GM12878 (cell line): ENCODE data around the gene KRT78. TPM values are rescaled to one million over a fixed set of nuclear protein-coding genes. Genes with fewer than 3 reads are reported as not detected.
"Not testable (repeated sequence)": the region's sequence is repeated elsewhere in the genome, so short reads cannot be mapped to it uniquely, and the experiment has no call there.

ENCODE experiments used
- ATAC-seq: fragments of 200-7000 bp; cut with Tn5 transposase; 3 replicates; pipeline ENCODE4 v1.9.1; 2020; ENCODE audit warnings: mild to moderate bottlenecking, moderate library complexity
- BruUV-seq: library from RNA; stranded (reverse); fragments of 400-500 nt; replicated peaks from 2 replicates; lab custom pipeline; 2021; lab: Mats Ljungman, UMichigan
- CTCF ChIA-PET: fragments of 300-600 bp; sonication (Branson Sonifier 250); formaldehyde crosslinking; extraction: SDS; loops from one replicate; lab custom pipeline; 2021; ENCODE audit warnings: inconsistent platforms; lab: Yijun Ruan, JAX
- POLR2A ChIA-PET: fragments of 350-600 bp; formaldehyde crosslinking; extraction: SDS; loops from one replicate; lab custom pipeline; 2021; ENCODE audit warnings: inconsistent platforms; lab: Charles Lee
- RAD21 ChIA-PET: fragments of 300-600 bp; sonication (Branson Sonifier 250); formaldehyde crosslinking; loops from one replicate; lab custom pipeline; 2023; ENCODE audit warnings: antibody characterized with exemption; ENCODE audit not compliant: unreplicated experiment; lab: Charles Lee
- SMC1A ChIA-PET: fragments of 300-600 bp; sonication (Branson Sonifier 250); formaldehyde crosslinking; loops from one replicate; lab custom pipeline; 2023; ENCODE audit not compliant: unreplicated experiment, uncharacterized antibody; lab: Charles Lee
- DNase-seq: peaks from one replicate; pipeline ENCODE4 v3.0.0-alpha.2; 2011; ENCODE audit warnings: low read depth, low spot score
- FAIRE-seq: peaks from 3 replicates; lab custom pipeline; 2011; peaks lifted over from hg19 to GRCh38; lab: Jason Lieb, UNC
- H2AFZ ChIP-seq: 2 replicates; pipeline ENCODE4 v1.6.0; 2011; ENCODE audit warnings: low read depth, low read length, control low read depth; ENCODE audit not compliant: control insufficient read depth
- H3K27ac ChIP-seq: 2 replicates; pipeline ENCODE4 v1.5.1; 2011; ENCODE audit warnings: control low read depth; ENCODE audit not compliant: control insufficient read depth, insufficient read depth
- H3K27me3 ChIP-seq, 2 experiments: replicated peaks in 1 of 2; 2 replicates each; pipeline versions ENCODE4 v1.6.0 to v1.6.1; 2011; ENCODE audit warnings: low read length in 1 of 2; ENCODE audit not compliant: control insufficient read depth in 2 of 2, insufficient read depth in 2 of 2
- H3K36me3 ChIP-seq, 2 experiments: 2 replicates each; pipeline ENCODE4 v1.5.1; 2011; ENCODE audit warnings: low read length in 1 of 2; ENCODE audit not compliant: control insufficient read depth in 2 of 2, insufficient read depth in 2 of 2
- H3K4me1 ChIP-seq: 2 replicates; pipeline ENCODE4 v1.6.1; 2011; ENCODE audit warnings: mild to moderate bottlenecking, low read length, moderate library complexity, mixed read lengths; ENCODE audit not compliant: control insufficient read depth, insufficient read depth
- H3K4me2 ChIP-seq: 2 replicates; pipeline ENCODE4 v1.6.0; 2011; ENCODE audit warnings: control low read depth; ENCODE audit not compliant: control insufficient read depth, insufficient read depth
- H3K4me3 ChIP-seq: fragments of 200-600 bp; sonication (generic); 2 replicates; pipeline ENCODE4 v1.5.1; 2016
- H3K79me2 ChIP-seq: 2 replicates; pipeline ENCODE4 v1.6.0; 2011; ENCODE audit warnings: low read length; ENCODE audit not compliant: control insufficient read depth, insufficient read depth
- H3K9ac ChIP-seq: 2 replicates; pipeline ENCODE4 v1.8.0; 2011; ENCODE audit warnings: low read length, control low read depth, mixed read lengths; ENCODE audit not compliant: control insufficient read depth, insufficient read depth
- H3K9me3 ChIP-seq: replicated peaks from 3 replicates; pipeline ENCODE4 v1.5.1; 2011; ENCODE audit warnings: mild to moderate bottlenecking, low read length; ENCODE audit not compliant: control insufficient read depth, insufficient read depth
- H4K20me1 ChIP-seq: 2 replicates; pipeline ENCODE4 v1.6.0; 2011; ENCODE audit not compliant: control insufficient read depth, insufficient read depth
- DPF2 ChIP-seq: fragments of 450-650 bp; IDR thresholded peaks from 2 replicates; pipeline ENCODE4 v1.6.1; 2017; ENCODE audit warnings: mild to moderate bottlenecking
- IKZF2 ChIP-seq, 2 experiments: fragments of 450-650 bp; IDR thresholded peaks; 2 replicates each; pipeline ENCODE4 v1.6.1; 2017; ENCODE audit warnings: mild to moderate bottlenecking in 2 of 2, moderate library complexity in 2 of 2
- RAD21 ChIP-seq: IDR thresholded peaks from 2 replicates; pipeline ENCODE4 v1.6.1; 2011; ENCODE audit warnings: mild to moderate bottlenecking, low read depth, low read length, moderate library complexity; ENCODE audit not compliant: insufficient read depth
- RUNX3 ChIP-seq: IDR thresholded peaks from 2 replicates; pipeline ENCODE4 v1.6.1; 2012; ENCODE audit warnings: low read length, inconsistent platforms
- YY1 ChIP-seq: IDR thresholded peaks from 2 replicates; pipeline ENCODE4 v1.6.1; 2011; ENCODE audit warnings: low read depth, mild to moderate bottlenecking, low read length
- WGBS: methylation state at CpG from one replicate; pipeline ENCODE4 v1.1.6; 2016; ENCODE audit warnings: low lambda C conversion rate; ENCODE audit not compliant: insufficient replicate concordance, insufficient coverage; ENCODE audit errors: missing lambda C conversion rate; 5-methylcytosine and 5-hydroxymethylcytosine counted together
- in situ Hi-C: fragments of 300-500 bp; cut with MboI; formaldehyde crosslinking; loops from 9 replicates; pipeline ENCODE4 v1.14.3; 2018; ENCODE audit warnings: mixed read lengths
- intact Hi-C: fragments of 100-400 bp; cut with micrococcal nuclease; formaldehyde crosslinking; loops from one replicate; pipeline ENCODE4 v1.14.2; 2022; ENCODE audit not compliant: unreplicated experiment
- polyA plus RNA-seq, 11 experiments: library from polyadenylated mRNA; depleted of rRNA in 4 of 11; unstranded in 6 of 11; stranded (reverse) in 5 of 11; fragments of >200 nt; fragmentation: Nextera tagmentation in 4 of 11; fragmentation: Illumina TruSeq in 1 of 11; extraction: Ambion mirVana in 4 of 11; extraction: Trizol in 1 of 11; gene quantifications; 1 replicate in 1 of 11; 2 replicates in 10 of 11; pipeline versions ENCODE4 v1.2.1 to v1.2.3, GENCODE V29; 2011 to 2016; ENCODE audit warnings: inconsistent platforms in 2 of 11, missing spikeins in 2 of 11, low read depth in 1 of 11
- total RNA-seq, 4 experiments: library from RNA; depleted of rRNA in 3 of 4; stranded (reverse); fragments of >200 nt in 3 of 4; fragmentation: Illumina TruSeq in 1 of 4; extraction: Trizol in 1 of 4; gene quantifications; 2 replicates each; pipeline versions ENCODE4 v1.2.1 to v1.2.3, GENCODE V29; 2013 to 2021
- TF ChIP-seq, protein P1 (sequence below): fragments of 450-650 bp; formaldehyde crosslinking; IDR thresholded peaks from 2 replicates; pipeline ENCODE4 v1.4.0; 2020; ENCODE audit warnings: mild to moderate bottlenecking, moderate library complexity

KRT78 gene
- total and polyA plus RNA-seq, 10 of the 15 experiments (the other 5 are each of a cell fraction or from before 2014, with no cell fraction given), result 0.07 TPM; not detected in 9

DNA sequence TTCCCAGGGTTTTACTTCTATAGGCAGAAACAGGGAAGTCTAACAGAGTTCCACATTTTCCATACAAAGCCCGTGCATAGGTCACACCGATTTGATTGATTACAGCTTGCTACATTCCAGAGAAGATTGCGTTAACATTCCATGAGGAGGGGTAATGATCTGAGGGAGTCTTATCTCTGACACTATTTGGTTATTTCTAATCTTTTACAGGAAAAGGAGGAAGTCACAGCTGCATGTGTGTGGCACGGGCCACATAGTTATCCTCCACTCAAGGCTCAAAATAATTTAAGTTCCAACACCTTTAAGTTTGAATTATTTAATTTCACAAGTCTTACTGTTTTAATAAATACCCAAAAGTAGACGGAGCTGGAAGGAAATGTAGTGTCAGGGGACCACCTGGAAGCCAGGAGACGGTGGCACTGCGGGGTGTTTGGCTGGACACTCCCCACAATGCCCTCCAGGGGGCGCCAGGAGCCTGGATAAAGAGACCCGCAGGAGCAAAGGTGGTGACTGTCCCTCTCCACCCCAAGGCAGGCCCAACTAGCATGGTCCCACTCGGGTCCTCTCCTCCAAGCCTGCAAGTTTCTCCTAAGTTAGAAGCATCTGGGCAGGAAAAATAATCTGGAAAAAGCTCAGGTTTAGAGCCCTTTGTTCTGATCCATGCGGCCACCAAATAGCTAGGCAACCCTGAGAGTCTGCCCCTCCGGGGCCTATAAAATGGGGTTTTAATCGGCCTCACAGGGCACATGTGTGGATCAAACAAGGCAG lies 35.9 kb upstream of the KRT78 start (continued):
- TF ChIP-seq YY1 (peak; percentile 68; the same call in 1 of the 2 replicates), IKZF2 (IDR thresholded peaks at IDR 0.05) (no peak), RUNX3 (0 out of 2 replicates have a peak, but pooled peaks have one; percentile 16), DPF2 (no peak), RAD21 (peak; percentile 88)
- TF ChIP-seq, protein P1, sequence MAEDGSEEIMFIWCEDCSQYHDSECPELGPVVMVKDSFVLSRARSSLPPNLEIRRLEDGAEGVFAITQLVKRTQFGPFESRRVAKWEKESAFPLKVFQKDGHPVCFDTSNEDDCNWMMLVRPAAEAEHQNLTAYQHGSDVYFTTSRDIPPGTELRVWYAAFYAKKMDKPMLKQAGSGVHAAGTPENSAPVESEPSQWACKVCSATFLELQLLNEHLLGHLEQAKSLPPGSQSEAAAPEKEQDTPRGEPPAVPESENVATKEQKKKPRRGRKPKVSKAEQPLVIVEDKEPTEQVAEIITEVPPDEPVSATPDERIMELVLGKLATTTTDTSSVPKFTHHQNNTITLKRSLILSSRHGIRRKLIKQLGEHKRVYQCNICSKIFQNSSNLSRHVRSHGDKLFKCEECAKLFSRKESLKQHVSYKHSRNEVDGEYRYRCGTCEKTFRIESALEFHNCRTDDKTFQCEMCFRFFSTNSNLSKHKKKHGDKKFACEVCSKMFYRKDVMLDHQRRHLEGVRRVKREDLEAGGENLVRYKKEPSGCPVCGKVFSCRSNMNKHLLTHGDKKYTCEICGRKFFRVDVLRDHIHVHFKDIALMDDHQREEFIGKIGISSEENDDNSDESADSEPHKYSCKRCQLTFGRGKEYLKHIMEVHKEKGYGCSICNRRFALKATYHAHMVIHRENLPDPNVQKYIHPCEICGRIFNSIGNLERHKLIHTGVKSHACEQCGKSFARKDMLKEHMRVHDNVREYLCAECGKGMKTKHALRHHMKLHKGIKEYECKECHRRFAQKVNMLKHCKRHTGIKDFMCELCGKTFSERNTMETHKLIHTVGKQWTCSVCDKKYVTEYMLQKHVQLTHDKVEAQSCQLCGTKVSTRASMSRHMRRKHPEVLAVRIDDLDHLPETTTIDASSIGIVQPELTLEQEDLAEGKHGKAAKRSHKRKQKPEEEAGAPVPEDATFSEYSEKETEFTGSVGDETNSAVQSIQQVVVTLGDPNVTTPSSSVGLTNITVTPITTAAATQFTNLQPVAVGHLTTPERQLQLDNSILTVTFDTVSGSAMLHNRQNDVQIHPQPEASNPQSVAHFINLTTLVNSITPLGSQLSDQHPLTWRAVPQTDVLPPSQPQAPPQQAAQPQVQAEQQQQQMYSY (CRISPR knock-in tag), result no peak

DNA sequence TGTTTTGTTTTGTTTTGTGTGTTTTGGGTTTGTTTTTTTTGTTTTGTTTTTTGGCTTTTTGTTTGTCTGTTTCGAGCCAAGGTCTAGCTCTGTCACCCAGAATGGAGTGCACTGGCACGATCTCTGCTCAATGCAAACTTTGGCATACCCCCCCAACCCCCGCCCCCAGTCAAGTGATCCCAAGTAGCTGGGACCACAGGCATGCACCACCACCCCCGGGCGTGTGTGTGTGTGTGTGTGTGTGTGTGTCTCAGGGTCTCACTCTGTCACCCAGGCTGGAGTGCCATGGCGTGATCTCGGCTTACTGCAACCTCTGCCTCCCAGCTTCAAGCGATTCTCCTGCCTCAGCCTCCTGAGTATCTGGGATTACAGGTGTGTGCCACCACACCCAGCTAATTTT lies 31.7 kb upstream of the KRT78 start:
- H2AFZ ChIP-seq, POLR2A ChIA-PET, H3K4me3 ChIP-seq, DNase-seq, H3K9me3 ChIP-seq, H3K79me2 ChIP-seq, ATAC-seq, H3K4me2 ChIP-seq, H3K27ac ChIP-seq, H4K20me1 ChIP-seq, BruUV-seq, in situ Hi-C loops, H3K36me3 ChIP-seq, H3K4me1 ChIP-seq, H3K9ac ChIP-seq, H3K27me3 ChIP-seq: not testable (repeated sequence)
- WGBS, result 15% methylated on average over 7 of the region's 8 CpGs
- ChIA-PET RAD21 (interaction anchor here (0.9 to 1.6 kb wide), 8 partner anchors 10 to 724 kb away, joined by 3 to 5 read pairs (median 3); no protein-coding TSS in a partner anchor), CTCF (interaction anchor here (0.7 to 14.7 kb wide), 24 partner anchors 8 to 1043 kb away, joined by 3 to 418 read pairs (median 4); no protein-coding TSS in a partner anchor), SMC1A (interaction anchor here (0.9 to 1.5 kb wide), 5 partner anchors 99 to 297 kb away, joined by 3 read pairs; no protein-coding TSS in a partner anchor)
- intact Hi-C loops, result loop anchor here (1.0 kb wide), 1 partner anchor 508 kb away; no protein-coding TSS in a partner anchor
- peak; percentile 23 for FAIRE-seq
